HEK293T (cell line): Measurements from ENCODE around the gene CHST11.

Source experiments
- BHLHE40 ChIP-seq: fragments of 450-650 bp; IDR thresholded peaks from 2 replicates; pipeline ENCODE4 v1.6.1; 2016; ENCODE audit warnings: mild to moderate bottlenecking, moderate library complexity, borderline replicate concordance
- CTBP1 ChIP-seq: fragments of 450-650 bp; IDR thresholded peaks from 2 replicates; pipeline ENCODE4 v1.6.1; 2016; ENCODE audit warnings: borderline replicate concordance
- FOXA1 ChIP-seq: fragments of 450-650 bp; IDR thresholded peaks from 2 replicates; pipeline ENCODE4 v1.6.1; 2016; ENCODE audit warnings: mild to moderate bottlenecking
- FOXK2 ChIP-seq: fragments of 450-650 bp; IDR thresholded peaks from 2 replicates; pipeline ENCODE4 v1.6.1; 2016; ENCODE audit warnings: mild to moderate bottlenecking
- HDGF ChIP-seq: fragments of 450-650 bp; IDR thresholded peaks from 2 replicates; pipeline ENCODE4 v1.6.1; 2017; ENCODE audit warnings: antibody characterized with exemption, borderline replicate concordance
- NFRKB ChIP-seq: fragments of 450-650 bp; IDR thresholded peaks from 2 replicates; pipeline ENCODE4 v1.6.1; 2016; ENCODE audit warnings: mild to moderate bottlenecking, moderate library complexity
- PKNOX1 ChIP-seq: fragments of 450-650 bp; IDR thresholded peaks from 2 replicates; pipeline ENCODE4 v1.6.1; 2016
- SP1 ChIP-seq: fragments of 450-650 bp; IDR thresholded peaks from 2 replicates; pipeline ENCODE4 v1.6.1; 2017
- SUZ12 ChIP-seq: fragments of 450-650 bp; IDR thresholded peaks from 2 replicates; pipeline ENCODE4 v1.6.1; 2016; ENCODE audit warnings: mild to moderate bottlenecking

DNA sequence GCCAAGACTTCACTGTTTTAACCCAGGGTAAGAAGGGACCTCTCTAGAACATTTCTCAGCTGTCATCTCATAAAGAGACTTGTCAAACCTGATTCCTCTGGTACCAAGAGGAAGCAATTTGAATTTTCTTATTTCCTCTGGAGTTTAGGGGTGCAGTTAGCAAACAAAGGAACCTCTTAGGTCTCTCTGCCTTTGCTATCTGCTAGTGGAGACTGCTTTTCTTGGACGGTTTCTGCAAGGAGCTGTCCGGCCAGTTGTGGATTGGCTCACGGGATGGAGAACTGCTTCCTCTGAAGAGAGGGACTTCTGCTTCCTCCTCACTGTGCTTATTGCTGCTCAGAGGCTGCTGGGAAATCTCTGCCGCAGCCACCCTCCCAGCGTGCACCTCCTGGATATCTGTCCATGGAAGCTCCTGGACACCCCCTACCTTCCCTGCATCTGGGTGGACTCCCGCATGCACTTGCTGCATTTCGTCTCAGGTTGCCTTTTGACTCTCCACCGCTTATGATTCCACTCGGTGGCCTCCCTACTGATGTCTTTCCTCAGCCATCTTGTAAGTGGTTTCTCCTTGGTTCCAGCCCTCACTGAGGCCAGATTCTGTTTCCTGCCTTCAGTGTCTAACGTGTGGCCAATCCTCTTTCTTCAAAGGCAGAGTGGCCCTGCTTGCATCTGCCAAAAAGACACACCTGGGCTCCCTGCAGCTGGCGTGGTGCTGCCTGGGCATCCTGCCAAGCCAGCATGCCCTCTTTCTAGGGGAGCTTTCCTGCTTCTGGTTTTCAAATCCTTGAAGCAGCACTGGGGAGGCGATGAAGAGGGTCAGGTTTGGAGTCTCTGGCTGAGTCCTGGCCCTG, 187.3 kb downstream of the CHST11 start:
- no peak for TF ChIP-seq BHLHE40
- no peak for TF ChIP-seq SP1
- no peak for TF ChIP-seq PKNOX1
- no peak for TF ChIP-seq FOXA1
- TF ChIP-seq SUZ12: no peak
- TF ChIP-seq HDGF: no peak
- TF ChIP-seq FOXK2: no peak
- no peak for TF ChIP-seq CTBP1
- TF ChIP-seq NFRKB: no peak
